ENCODE measurements around the gene LRRC72. TPM values are rescaled to one million over a fixed set of nuclear protein-coding genes. Genes with fewer than 3 reads are reported as not detected.
"Not testable (repeated sequence)": the region's sequence is repeated elsewhere in the genome, so short reads cannot be mapped to it uniquely, and the experiment has no call there.

LRRC72 gene
- total RNA-seq, 4 donors from 2014 or later = not detected

DNA sequence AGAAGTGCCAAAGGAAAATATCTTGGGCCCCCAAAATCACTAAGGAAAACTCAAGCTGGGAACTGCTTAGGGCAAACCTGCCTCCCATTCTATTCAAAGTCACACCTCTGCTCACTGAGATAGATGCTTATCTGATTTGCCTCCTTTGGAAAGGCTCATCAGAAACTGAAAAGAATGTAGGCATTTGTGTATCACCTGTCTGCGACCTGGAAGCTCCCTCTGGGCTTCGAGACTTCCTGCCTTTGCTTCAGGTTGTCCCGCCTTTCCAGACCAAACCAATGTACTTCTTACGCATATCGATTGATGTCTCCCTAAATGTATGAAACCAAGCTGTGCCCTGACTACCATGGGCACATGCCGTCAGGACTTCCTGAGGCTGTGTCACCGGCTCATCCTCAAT lies 14.5 kb upstream of the LRRC72 start:
- Histone ChIP-seq H3K4me3 (no peak overlapping the region), H3K27ac (no peak overlapping the region), H3K27me3 (no peaks in the 10 kb centered on the region), H3K4me1 (no peaks in the 10 kb centered on the region), H3K9me3 (no peaks in the 10 kb centered on the region), H3K36me3 (no peaks in the 10 kb centered on the region)
- no peak for ATAC-seq
- TF ChIP-seq EP300 (IDR thresholded peaks at IDR 0.05) (no peak), POLR2A (IDR thresholded peaks at IDR 0.05) (no peak), POLR2AphosphoS5 (IDR thresholded peaks at IDR 0.05) (no peak)
- TF ChIP-seq, protein P1, sequence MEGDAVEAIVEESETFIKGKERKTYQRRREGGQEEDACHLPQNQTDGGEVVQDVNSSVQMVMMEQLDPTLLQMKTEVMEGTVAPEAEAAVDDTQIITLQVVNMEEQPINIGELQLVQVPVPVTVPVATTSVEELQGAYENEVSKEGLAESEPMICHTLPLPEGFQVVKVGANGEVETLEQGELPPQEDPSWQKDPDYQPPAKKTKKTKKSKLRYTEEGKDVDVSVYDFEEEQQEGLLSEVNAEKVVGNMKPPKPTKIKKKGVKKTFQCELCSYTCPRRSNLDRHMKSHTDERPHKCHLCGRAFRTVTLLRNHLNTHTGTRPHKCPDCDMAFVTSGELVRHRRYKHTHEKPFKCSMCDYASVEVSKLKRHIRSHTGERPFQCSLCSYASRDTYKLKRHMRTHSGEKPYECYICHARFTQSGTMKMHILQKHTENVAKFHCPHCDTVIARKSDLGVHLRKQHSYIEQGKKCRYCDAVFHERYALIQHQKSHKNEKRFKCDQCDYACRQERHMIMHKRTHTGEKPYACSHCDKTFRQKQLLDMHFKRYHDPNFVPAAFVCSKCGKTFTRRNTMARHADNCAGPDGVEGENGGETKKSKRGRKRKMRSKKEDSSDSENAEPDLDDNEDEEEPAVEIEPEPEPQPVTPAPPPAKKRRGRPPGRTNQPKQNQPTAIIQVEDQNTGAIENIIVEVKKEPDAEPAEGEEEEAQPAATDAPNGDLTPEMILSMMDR (IDR thresholded peaks at IDR 0.05) = no peak
- WGBS, 2 donors (ENCODE audit: low coverage in 1 of 2) = 94 to 96% methylated on average over 7 of the region's 7 CpGs

DNA sequence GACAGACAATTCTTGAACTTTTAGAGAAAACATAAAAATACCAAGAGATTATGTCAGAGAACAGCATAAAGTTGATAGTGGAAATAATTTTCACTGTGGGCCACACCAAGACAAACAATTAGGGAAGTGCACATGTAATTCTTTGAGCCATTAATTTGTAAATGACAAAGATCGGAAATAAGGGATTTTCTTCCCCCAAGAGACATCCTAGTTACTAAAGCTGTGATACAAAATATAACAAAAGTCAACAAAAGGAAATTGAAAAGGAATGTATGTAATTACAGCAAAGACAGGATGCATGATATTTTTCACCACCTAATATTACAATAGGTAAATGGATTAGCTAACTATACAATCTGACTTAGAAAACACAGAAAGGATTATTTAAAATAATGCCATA lies 12.4 kb upstream of the LRRC72 start:
- Histone ChIP-seq H3K36me3 (no peaks in the 10 kb centered on the region), H3K27me3 (no peaks in the 10 kb centered on the region), H3K4me3 (no peak overlapping the region), H3K9me3 (no peaks in the 10 kb centered on the region), H3K4me1 (no peaks in the 10 kb centered on the region), H3K27ac (no peak overlapping the region)
- ATAC-seq = no peak
- TF ChIP-seq, protein P1 (IDR thresholded peaks at IDR 0.05) = no peak
- TF ChIP-seq POLR2AphosphoS5 (IDR thresholded peaks at IDR 0.05) (no peak), EP300 (IDR thresholded peaks at IDR 0.05) (no peak), POLR2A (IDR thresholded peaks at IDR 0.05) (no peak)
- 64 to 67% methylated on average over 1 of the region's 1 CpG for WGBS, 2 donors (ENCODE audit: low coverage in 1 of 2)

DNA sequence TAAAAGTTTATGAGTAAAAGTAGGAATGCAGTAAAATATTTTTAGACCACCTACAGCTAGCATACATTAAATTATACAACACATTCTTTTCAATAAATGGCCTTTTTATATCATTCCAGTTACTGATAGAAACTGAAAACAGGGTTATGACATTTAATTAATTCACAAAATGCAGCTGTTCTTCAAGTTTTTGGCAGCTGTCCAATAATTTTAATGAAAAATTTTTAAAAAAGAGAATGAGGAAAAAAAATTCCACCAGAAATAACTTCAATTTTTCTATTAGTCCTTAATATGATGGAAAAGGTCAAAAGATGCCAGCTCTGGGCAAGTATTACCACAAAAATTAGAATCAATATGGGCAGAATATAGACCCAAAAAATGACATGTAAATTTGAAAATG lies 11.9 kb upstream of the LRRC72 start:
- Histone ChIP-seq H3K36me3 (no peaks in the 10 kb centered on the region), H3K27ac (no peak overlapping the region), H3K27me3 (no peaks in the 10 kb centered on the region), H3K9me3 (no peaks in the 10 kb centered on the region), H3K4me3 (no peak overlapping the region), H3K4me1 (no peaks in the 10 kb centered on the region)
- no peak for ATAC-seq
- no peak for TF ChIP-seq POLR2AphosphoS5 (IDR thresholded peaks at IDR 0.05)

DNA sequence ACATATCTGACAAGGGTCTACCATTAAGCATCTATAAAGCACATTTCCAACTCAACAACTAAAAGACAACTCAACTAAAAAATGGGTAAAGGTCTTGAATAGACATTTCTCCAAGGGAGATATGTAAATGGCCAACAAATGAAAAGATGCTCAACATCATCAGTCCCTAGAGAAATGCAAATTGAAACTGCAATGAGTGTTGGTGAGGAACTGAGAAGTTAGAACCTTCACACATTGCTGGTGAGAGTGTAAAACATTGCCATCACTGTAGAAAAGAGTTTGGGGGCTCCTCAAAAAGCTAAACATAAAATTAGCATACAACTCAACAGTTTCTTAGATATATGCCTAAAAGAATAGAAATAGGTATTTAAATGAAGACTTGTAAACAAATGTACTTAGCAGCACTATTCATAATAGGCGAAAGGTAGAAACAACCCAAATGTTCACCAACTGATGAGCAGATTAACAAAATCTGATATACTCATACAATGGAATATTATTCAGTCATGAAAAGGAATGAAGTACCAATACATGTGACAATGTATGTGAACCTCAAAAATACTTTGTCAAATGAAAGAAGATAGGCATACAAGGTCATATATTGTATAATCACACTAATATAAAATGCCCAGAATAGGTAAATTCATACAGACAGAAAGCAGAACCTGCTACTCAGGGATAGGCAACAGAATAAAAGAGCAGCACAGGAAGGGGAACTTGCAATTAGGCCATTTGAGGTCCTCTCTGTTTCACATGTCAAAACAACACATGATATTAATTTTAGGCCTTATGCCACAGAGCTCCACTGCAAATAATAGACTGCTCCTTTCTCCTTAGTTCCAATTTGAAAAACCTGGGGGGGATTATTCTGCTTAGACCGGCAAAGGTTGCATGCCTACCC lies 10.6 kb upstream of the LRRC72 start:
- TF ChIP-seq, protein P1 (IDR thresholded peaks at IDR 0.05) = no peak
- TF ChIP-seq POLR2AphosphoS5 (IDR thresholded peaks at IDR 0.05) (no peak), POLR2A (IDR thresholded peaks at IDR 0.05) (no peak), EP300 (IDR thresholded peaks at IDR 0.05) (no peak)
- 92 to 97% methylated on average over 2 of the region's 2 CpGs for WGBS, 2 donors (ENCODE audit: low coverage in 1 of 2)
- no peaks in the 10 kb centered on the region for H3K4me1 ChIP-seq

DNA sequence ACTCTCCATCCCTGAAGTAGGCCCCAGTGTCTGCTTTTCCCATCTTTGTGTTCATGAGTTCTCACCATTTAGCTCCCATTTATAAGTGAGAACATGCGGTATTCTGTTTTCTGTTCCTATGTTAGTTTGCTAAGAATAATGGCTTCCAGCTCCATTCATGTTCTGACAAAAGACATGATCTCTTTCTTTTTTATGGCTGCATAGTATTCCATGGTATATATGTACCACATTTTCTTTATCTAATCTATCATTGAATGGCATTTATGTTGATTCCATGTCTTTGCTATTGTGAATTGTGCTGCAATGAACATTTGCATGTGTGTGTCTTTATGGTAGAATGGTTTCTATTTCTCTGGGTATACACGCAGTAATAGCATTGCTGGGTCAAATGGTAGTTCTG lies 6.6 kb upstream of the LRRC72 start:
- 90 to 100% methylated on average over 2 of the region's 2 CpGs for WGBS, 2 donors (ENCODE audit: low coverage in 1 of 2)
- not testable (repeated sequence) for H3K4me3 ChIP-seq, H3K4me1 ChIP-seq, H3K36me3 ChIP-seq, H3K9me3 ChIP-seq, H3K27ac ChIP-seq, ATAC-seq, H3K27me3 ChIP-seq

More for the DNA sequence above, 10.6 kb upstream of the LRRC72 start:
- ATAC-seq = no peak
- no peaks in the 10 kb centered on the region for H3K36me3 ChIP-seq
- no peak overlapping the region for H3K27ac ChIP-seq
- H3K9me3 ChIP-seq = no peaks in the 10 kb centered on the region
- no peaks in the 10 kb centered on the region for H3K27me3 ChIP-seq
- H3K4me3 ChIP-seq = no peak overlapping the region

DNA sequence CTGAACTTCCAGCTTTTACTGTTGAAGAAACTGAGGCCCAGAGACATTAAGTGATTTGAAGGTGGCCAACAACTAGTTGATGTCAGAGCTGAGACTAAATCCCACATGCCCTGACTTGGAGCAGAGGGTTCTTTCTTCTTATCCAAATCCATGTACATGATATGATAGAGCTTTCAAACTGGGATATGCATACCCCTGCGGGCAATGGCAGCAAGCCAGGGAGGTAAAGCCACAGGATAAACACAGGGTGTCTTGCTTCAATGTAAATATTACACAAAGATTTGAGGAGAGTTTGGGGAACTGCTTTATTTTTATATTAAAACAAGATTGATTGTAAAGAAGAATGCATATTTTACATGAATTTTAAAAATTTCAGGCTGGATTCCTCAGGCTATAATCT lies 2.3 kb upstream of the LRRC72 start:
- Histone ChIP-seq H3K27me3 (no peaks in the 10 kb centered on the region), H3K27ac (no peak overlapping the region), H3K36me3 (no peaks in the 10 kb centered on the region), H3K4me1 (no peaks in the 10 kb centered on the region), H3K4me3 (no peak overlapping the region), H3K9me3 (no peaks in the 10 kb centered on the region)
- TF ChIP-seq, protein P1 (IDR thresholded peaks at IDR 0.05) = no peak
- TF ChIP-seq EP300 (IDR thresholded peaks at IDR 0.05) (no peak), POLR2A (IDR thresholded peaks at IDR 0.05) (no peak), POLR2AphosphoS5 (IDR thresholded peaks at IDR 0.05) (no peak)
- 17 to 25% methylated on average over 1 of the region's 1 CpG for WGBS, 2 donors (ENCODE audit: low coverage in 1 of 2)
- ATAC-seq = no peak

Data from gastroesophageal sphincter (tissue), 4 donors.